Left hindlimb (tissue), 1 donor: ENCODE measurements around the gene GEN1.

Source experiments
- DNase-seq: peaks from one replicate; pipeline ENCODE4 v3.0.0-alpha.2; 2018

GEN1 gene, protein sequence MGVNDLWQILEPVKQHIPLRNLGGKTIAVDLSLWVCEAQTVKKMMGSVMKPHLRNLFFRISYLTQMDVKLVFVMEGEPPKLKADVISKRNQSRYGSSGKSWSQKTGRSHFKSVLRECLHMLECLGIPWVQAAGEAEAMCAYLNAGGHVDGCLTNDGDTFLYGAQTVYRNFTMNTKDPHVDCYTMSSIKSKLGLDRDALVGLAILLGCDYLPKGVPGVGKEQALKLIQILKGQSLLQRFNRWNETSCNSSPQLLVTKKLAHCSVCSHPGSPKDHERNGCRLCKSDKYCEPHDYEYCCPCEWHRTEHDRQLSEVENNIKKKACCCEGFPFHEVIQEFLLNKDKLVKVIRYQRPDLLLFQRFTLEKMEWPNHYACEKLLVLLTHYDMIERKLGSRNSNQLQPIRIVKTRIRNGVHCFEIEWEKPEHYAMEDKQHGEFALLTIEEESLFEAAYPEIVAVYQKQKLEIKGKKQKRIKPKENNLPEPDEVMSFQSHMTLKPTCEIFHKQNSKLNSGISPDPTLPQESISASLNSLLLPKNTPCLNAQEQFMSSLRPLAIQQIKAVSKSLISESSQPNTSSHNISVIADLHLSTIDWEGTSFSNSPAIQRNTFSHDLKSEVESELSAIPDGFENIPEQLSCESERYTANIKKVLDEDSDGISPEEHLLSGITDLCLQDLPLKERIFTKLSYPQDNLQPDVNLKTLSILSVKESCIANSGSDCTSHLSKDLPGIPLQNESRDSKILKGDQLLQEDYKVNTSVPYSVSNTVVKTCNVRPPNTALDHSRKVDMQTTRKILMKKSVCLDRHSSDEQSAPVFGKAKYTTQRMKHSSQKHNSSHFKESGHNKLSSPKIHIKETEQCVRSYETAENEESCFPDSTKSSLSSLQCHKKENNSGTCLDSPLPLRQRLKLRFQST

DNA sequence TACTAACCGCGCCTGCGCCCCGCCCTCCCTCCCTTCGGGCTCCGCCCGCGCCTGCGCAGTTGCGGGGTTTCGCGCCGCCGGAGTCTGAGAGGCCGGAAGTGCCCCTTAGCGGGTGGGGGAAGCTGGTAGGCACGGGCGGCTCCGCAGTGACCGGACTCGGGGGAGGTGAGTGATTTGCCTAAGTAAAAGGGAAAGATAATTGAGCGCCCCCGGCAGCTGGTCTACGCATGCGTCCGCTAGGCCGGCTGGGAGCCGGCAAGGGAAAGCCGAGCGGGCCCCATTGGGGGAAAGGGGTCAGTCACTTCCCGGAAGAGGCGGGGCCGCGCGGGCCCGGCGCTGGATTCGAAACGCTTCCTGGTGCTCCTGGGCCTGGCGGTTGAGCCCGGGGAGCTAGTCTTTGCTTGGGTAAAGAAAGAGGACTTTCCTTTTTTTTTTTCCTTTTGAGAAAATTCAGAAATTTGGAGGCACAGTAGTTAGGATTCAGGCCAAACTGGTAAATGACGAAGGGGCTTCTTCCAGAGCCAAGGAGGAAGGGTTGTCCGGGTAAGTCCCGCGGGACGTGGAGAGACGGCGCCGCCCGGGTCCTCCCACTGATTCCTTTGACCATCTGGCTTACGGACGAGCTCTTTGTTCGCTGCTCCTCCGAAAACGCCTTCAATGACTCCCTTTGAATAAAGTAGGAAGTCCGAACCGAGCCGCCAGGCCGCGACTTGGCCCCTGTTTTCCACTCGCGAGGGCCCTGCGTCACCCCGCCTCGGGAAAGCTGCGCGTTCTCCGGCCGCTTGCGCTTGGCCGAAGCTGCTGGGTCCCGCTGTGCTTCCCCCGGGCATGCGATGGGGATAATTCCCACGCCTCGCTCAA lies at the start of gene GEN1, which contains the start of gene SMC6:
TSS of gene GEN1 (plus strand) at position 336 of the 861 bp plus-strand sequence. CDS start 5,806 bp downstream, outside the sequence.
TSS of gene SMC6 (minus strand) at position 8 of the 861 bp plus-strand sequence. CDS start 7,864 bp downstream, outside the sequence.
- DNase-seq, result peak; percentile 93

DNA sequence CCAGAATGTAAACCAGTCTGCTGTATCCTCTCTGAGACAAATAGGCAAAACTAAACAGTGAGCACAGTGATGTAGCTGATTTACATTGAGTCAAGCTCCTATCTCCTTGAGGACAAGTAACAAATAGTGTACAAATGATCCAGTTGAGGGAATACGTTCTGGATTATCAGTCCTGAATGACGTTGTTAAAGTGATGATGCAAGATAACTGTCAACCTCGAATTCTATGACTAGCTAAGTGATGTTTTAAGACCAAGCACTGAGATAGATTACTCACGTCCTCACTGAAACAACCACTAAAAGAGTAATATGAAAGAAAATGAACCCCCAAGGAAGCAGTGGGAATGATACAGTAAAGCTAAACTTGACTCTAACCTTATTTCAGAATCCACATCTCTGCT lies 47.1 kb upstream of the GEN1 start:
- no peak for DNase-seq

DNA sequence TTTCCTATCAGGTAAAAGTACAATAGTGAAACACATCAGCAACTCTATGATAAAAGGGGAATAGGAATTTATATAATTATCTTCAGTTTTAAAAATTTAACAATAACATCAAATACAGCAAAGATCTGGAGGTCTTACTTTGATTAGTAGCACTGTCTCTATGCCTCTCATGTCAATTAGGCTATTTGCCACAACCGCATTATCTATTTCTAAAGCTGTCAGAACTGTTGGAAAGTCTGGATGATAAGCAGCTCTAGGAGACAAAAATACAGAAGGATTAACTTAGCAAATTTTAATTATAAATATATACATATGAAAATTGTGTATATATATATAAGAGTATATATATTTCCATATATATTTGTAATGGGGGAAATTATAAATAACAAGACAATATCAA lies 45.4 kb upstream of the GEN1 start:
- DNase-seq, result no peak

DNA sequence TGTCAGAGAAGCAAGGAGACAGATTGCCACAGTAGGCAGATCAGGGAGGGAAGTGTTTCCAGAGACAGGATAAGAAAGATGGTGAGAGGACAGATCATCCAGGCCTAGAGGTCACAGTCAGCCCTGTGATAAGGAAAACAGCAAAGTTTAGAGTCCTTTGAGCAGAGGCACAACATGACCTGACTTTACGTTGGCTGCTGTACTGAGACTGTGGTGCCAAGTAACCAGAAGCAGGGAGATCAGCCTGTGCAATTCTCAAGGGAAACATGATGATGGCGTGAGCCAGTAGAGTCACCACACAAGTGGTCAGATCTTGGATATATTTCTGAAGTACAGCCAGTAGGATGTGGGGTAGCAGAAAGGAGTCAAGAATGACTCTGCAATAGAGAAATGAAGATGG lies 44.0 kb upstream of the GEN1 start:
- DNase-seq, result no peak

DNA sequence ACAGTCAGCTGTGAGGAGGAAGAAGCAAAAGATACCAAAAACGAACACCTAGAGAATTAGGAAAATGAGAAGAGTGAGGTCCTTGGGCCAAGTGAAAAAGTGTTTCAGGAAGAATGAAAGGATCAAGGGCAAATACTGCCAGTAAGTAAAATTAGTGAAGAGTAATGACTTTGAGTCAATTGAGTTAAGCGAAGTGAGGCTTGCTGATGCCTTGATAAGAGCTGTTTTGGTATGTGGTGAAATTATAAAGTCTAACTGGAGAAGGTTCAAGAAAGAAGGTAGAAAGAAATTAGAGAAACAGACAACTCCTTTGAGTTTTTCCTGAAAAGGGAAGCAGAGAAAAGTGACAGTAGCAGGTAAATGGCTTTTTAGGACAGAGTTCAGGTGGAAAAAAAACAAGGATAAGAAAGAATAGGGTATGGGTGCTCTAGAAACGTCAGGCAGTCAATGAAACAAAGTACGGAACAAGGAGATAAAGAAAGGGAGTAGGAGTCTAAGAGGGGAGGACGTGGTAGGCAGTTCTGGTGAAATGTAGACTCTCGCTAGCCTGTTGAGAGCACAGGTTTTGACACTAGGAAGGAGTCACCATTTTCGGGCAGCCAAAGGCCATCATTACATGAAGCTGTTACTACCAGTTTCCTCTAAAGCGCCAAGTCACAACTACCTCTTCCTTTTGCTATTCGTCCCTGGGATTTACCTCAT lies 43.2 kb upstream of the GEN1 start:
- DNase-seq, result no peak

DNA sequence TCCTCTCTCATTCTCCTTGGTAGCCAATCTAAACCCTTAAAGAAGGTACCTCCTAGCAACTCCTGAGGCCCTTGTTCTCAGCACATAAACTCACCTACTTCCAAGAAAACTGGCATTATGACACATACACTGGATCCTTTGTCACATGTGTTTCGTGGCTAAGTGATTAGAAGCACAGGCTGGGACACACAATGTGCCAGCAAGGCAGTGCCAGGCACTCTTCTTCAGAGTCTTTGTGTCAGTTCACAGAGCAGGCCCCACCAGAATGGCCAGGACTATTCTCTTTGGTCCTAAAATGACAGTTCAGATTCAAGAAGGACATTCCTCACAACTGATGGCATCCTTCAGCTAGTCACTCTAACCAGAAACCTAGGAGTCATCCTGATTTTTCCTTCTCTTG lies 40.6 kb upstream of the GEN1 start:
- DNase-seq, result no peak

DNA sequence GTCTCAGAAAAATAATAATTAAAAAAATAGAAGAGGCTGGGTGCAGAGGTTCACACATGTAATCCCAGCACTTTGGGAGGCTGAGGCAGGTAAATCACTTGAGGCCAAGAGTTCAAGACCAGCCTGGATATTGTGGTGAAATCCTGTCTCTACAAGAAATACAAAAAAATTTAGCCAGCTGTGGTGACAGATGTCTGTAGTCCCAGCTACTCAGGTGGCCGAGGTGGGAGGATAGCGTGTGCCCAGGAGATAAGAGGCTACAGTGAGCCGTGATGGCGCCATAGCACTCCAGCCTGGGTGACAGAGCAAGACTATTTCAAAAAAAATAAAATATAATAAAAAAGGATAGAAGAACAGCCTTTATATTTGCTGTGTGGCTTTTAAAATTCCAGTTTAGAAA lies 36.3 kb upstream of the GEN1 start:
- no peak for DNase-seq

DNA sequence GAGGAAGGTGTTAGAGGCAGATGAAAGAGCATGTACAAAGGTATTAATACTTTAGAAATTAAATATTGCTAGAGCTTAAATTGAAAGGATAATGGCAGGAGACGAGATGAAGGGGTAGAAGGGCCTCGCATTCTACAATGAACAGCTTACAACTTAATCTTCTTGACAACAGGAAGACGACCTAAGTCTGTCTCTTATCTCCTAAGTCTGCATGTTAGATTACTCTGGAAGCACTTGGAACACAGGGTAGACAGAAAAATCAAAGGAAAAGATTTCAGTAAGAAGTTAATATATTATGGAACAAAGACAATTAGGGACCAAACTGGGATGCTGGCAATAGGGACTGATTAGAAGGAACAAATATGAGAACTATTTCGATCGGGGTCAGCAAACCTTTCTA lies 35.2 kb upstream of the GEN1 start:
- no peak for DNase-seq

DNA sequence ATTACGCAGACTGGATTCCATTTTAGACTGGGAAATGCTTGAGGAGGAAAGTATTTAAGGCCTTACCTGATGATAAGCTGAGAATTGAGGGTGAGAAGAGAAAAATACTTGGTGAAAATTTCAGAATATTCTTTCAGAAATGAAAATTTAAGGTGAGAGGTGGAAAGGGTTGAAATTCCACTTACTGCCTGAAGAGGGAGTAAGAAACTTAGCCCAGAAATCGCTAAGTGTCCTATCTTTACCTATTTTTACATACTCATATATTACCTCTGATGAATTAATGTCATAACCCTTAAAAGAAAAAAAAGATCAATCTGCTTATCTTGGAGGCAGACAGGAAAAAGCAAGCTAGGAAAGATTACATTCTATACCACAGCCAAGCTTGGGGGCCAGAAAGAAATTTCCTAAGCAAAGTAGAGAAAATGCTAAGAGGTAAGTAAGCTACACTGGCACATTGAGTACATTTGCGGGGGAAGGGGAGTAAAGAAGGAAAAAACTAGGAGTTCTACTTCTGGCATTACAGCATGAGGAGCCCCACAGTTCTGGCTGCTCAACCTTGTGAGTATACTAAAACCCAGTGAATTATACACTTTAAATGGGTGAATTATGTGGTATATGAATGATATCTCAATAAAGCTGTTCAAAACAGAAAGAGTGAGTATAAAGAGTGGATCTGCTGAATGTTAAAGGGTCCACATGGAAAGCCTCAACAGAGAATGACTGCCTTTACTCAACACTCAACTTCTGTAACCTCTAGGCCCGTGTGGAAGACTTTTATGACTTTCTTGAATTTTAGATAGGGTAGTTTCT lies 34.2 kb upstream of the GEN1 start:
- no peak for DNase-seq

DNA sequence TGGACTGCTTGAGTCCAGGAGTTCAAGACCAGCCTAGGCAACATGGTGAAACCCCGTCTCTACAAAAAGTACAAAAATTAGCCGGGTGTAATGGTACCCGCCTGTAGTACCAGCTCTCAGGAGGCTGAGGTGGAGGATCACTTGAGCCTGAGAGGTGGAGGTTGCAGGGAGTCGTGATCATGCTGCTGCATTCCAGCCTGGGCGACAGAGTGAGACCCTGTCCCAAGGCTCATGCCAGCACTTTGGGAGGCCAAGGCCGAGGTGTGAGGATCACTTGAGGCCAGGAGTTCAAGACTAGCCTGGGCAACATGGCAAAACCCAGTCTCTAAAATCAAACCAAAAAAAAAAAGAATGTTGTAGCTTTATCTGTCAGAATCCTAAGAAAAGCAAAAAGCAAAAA lies 25.7 kb upstream of the GEN1 start:
- no peak for DNase-seq

DNA sequence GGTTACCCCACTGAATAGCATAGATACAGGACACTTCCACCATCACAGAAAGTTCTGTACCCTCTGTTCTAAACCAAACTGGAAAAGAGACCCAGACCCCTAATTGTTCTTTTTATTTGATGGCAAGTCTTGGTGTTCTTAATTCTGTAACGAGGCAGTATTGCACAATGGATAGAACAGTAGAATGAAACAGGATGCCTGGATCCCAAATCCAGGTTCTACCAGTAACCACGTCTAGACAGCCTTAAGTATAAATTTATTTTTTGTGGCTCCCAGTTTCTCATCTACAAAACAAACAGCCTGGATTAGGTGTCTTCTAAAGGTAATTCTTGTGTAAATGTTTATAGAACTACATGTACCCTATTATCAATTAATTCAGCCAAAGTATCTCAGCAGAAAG lies 24.1 kb upstream of the GEN1 start:
- DNase-seq, result no peak

DNA sequence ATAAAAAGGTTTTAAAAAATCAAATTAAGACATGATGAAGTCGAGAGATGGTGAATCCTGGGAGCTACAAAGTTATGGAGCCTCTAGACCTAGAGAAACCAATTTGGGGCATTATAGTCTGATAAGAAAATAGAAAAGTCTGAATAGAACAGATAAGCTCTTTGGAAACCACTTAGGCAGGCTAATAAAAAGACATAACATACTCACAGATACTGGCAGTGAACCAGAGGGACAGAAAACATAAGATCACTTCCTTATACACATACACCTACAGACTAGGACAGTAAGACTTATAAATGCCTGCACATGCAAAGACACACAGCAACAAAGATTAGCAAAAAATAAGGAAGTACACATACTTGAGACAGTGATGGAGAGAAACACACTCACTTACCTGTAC lies 20.3 kb upstream of the GEN1 start:
- DNase-seq, result no peak

DNA sequence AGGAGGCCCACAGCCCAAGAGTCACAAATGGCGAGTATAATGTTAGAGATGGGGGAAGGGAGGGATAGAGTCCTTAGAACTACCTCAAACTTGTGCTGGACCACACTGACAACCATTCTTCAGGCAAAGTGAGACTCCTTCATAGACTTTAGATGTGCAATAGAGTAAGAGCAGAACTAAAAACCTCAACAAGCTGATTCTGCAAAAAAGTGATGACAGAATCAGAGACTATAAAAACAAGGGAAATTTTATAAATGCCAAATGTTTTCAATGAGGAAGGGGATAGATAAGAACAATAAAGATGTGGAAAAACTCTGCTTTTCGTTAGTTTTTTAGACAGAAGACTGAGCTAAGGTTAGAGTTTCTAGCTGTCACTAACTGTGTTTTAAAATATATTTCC lies 18.1 kb upstream of the GEN1 start:
- DNase-seq, result no peak

DNA sequence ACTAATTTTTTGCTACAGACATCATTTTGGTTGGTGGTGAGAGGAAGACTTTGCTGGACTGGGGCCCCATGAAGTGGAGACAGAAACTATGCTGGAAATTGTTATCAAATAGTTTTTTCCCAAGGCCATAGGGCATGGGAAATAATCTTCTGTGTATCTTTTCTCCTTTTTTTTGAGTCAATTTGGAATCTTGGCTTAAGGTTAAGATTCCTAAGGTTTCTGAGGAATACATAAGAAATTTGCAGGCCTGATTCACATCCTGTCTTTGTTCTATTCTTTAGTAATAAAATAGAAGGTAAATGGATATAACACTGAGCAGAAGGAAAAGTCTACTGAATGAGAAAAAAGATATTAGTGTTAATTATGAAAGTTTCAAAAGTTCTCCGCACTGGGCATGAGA lies 16.9 kb upstream of the GEN1 start:
- no peak for DNase-seq

DNA sequence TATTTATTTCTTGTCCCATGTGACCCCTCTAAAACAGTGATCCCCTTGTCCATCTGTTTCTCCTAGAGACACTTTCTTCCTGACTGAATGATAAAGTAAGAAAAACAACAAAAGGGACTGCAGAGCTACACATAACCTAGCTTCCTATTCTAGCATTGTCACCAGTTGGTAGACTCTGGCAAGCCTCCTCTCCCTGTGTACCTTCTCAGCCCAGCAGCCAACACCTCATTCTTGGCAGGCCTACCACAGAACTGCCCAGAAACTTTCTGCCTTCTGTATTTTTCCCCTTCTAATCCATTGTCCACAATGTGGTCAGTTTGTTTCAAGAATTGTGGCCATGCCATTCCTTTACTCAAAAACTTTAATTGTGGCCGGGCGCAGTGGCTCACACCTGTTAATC lies 13.7 kb upstream of the GEN1 start:
- no peak for DNase-seq

DNA sequence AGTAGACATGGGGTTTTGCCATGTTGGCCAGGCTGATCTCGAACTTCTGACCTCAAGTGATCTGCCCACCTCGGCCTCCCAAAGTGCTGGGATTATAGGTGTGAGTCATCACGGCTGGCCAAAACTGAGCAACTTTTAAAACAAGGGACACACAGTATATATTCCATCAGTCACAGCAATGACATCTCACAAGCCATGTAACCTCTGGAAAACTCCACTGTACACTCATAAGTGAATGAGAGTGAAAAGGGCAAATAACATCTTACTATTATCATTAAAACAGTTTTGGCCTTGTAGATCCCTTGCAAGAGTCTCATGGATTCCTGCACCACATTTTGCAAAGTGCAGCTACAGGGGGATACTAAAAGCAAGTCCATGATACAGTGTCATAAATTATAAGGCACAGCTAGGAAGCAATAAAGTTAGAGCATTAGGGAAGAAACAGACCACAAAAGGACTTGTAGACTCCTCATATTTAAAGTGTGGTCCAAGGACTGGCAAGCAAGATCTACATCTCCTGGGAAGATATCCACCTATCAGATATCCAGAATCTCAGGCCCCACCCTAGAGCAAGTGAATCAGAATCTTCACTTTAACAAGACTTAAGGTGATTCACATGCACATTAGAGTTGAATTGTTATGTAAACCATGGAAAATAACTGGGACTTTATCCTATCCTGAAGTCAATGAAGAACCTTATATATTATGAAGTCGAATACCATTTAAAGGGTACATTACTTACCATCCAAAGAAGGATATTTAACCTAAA lies 6.1 kb upstream of the GEN1 start:
- DNase-seq, result no peak

DNA sequence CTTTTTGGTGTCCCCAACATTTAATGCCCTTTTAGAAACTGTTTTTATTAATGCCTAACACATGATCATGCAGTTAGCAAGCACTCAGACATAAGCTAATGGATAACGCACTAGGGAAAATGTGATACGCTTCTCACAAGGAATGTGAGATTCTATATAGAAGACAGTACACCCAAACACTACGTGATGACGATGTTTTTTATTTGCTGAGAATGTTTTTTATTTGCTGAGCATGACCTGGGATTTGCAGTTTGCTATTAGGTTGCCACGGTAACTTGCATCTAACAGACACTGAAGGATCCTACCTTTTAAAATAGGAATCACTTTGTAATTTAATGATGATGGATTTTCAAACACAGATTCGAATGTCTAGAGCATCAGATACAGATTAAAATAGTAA lies 5.2 kb upstream of the GEN1 start:
- DNase-seq, result no peak

DNA sequence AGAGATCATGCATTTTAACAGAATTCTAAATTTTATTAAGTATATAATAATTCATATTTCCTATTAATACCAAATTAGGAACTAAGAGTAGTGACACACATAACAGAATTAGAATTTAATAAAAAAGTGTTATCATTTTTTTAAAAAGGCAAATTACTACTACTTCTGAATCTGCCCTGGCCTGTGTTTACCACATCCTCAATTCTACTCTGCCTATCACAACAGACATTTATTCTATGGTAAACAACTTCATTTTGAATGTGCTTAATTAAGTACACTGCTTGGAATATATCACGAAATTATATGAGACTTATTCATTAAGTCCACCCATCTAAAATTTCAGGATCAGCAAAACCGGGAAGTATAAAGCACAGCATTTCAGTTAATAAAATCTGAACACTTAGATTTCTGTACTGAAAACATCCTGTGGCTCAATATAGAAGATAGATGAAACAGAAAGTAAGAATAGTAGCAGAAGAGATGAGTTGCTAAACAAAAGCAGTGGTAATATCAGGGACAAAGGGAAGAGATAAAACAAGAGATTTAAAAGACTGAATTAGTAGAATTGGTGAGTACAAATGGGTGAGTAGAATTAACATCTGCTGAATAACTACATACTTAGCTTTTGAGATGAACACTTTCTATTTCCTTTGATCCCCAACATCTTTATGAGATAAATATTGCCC lies 4.0 kb upstream of the GEN1 start:
- DNase-seq, result no peak

DNA sequence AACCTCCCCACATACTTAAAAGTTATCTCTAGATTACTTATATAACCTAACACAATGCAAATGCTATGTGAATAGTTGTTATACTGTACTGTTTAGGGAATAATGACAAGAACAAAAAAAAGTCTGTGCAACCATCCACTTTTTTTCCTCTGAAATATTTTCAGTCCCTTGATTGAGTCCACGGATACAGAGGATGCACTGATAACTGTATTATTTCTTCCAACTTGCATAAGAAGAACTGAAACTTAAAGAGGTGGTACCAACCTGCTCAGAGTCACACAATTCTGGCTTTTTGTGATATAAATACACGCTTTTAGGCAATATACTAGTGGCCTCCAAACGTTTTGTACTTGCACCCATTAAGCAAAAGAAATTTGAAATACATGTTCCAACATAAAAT lies 1.7 kb upstream of the GEN1 start:
- DNase-seq, result no peak
